Umbilical cord (tissue), 2 donors: ENCODE data around the gene EFEMP2. TPM values are rescaled to one million over a fixed set of nuclear protein-coding genes. Genes with fewer than 3 reads are reported as not detected.

Source experiments
- DNase-seq: peaks from one replicate; pipeline ENCODE4 v3.0.0-alpha.2; 2015; ENCODE audit warnings: low spot score
- total RNA-seq: library from RNA; depleted of rRNA; stranded (reverse); fragments of >200 nt; gene quantifications from one replicate; pipeline ENCODE4 v1.2.3, GENCODE V29; 2014; ENCODE audit warnings: low replicate concordance; ENCODE audit not compliant: insufficient read depth

The EFEMP2 gene
- 85.5 TPM for total RNA-seq

- DNase-seq = peak; percentile 73
Measured at GRCh38 chr11:65872586-65873317, at the start of gene EFEMP2. TSS of gene EFEMP2 (minus strand) at chr11:65872800. CDS start at chr11:65872354, 446 bp downstream.

- no peak for DNase-seq
Measured at GRCh38 chr11:65921876-65922275, 49.3 kb upstream of the EFEMP2 start.

- no peak for DNase-seq
Measured at GRCh38 chr11:65921033-65921555, 48.5 kb upstream of the EFEMP2 start.

- no peak for DNase-seq
Measured at GRCh38 chr11:65920372-65920802, 47.8 kb upstream of the EFEMP2 start.

- DNase-seq = no peak
Measured at GRCh38 chr11:65919573-65920371, 47.2 kb upstream of the EFEMP2 start.

- DNase-seq = peak; percentile 99
Measured at GRCh38 chr11:65919141-65919572, 46.6 kb upstream of the EFEMP2 start, which contains the start of gene DRAP1. TSS of gene DRAP1 (plus strand) at chr11:65919426. CDS start at chr11:65919502, 76 bp downstream.

- no peak for DNase-seq
Measured at GRCh38 chr11:65918211-65919140, 45.9 kb upstream of the EFEMP2 start, which contains the start of gene C11orf68. TSS of gene C11orf68 (minus strand) at chr11:65919062. CDS start at chr11:65919031, 31 bp downstream.

- DNase-seq = no peak
Measured at GRCh38 chr11:65917434-65918210, 45.0 kb upstream of the EFEMP2 start.

- no peak for DNase-seq
Measured at GRCh38 chr11:65917077-65917433, 44.5 kb upstream of the EFEMP2 start.

- no peak for DNase-seq
Measured at GRCh38 chr11:65916391-65916790, 43.8 kb upstream of the EFEMP2 start.

GRCh38 chr11:65915821-65916251, 43.2 kb upstream of the EFEMP2 start:
- DNase-seq = peak; percentile 94

- no peak for DNase-seq
Measured at GRCh38 chr11:65915101-65915820, 42.7 kb upstream of the EFEMP2 start.

- peak; percentile 91 for DNase-seq
Measured at GRCh38 chr11:65912845-65913244, 40.2 kb upstream of the EFEMP2 start.

GRCh38 chr11:65911682-65912568, 39.3 kb upstream of the EFEMP2 start:
- peak; percentile 89 for DNase-seq

- DNase-seq = no peak
Measured at GRCh38 chr11:65907878-65908277, 35.3 kb upstream of the EFEMP2 start.

GRCh38 chr11:65906602-65907001, 34.0 kb upstream of the EFEMP2 start:
- no peak for DNase-seq

- no peak for DNase-seq
Measured at GRCh38 chr11:65903715-65904114, 31.1 kb upstream of the EFEMP2 start.

- peak; percentile 39 for DNase-seq
Measured at GRCh38 chr11:65903068-65903481, 30.5 kb upstream of the EFEMP2 start.

- no peak for DNase-seq
Measured at GRCh38 chr11:65900899-65901180, 28.2 kb upstream of the EFEMP2 start.
